GM19452 (cell line): ENCODE measurements around the gene TFDP3.

Source experiments
- ATAC-seq: cut with Tn5 transposase; IDR thresholded peaks from one replicate; pipeline ENCODE4 v1.9.1; 2021; ENCODE audit not compliant: unreplicated experiment

Gene TFDP3

GRCh38 chrX:133188631-133189030, 29.5 kb downstream of the TFDP3 start:
- ATAC-seq, result no peak

- ATAC-seq, result no peak
These were observed 32.2 kb downstream of the TFDP3 start for GRCh38 chrX:133185938-133186337.

- no peak for ATAC-seq
These were observed 33.0 kb downstream of the TFDP3 start for GRCh38 chrX:133185119-133185518.

DNA sequence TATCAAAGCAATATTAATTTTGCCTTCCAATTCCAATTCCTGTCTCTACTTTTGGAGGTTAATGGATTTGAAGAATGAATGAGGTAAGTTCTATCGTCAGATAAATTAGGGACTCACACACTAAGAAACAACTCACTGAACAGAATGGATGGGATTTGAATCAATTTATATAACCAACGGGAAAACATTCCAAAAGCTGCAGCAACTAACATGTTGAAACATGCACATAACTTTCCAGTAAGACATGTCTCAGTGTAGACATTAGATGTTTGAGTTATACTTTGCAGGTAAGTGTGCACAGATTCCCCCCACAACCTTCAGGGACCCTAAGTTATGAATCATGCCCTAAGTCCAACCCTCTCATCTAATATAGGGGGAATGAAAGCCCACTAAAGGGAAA, 34.3 kb downstream of the TFDP3 start:
- no peak for ATAC-seq

- no peak for ATAC-seq
These were observed 38.7 kb downstream of the TFDP3 start for GRCh38 chrX:133179500-133179899.

DNA sequence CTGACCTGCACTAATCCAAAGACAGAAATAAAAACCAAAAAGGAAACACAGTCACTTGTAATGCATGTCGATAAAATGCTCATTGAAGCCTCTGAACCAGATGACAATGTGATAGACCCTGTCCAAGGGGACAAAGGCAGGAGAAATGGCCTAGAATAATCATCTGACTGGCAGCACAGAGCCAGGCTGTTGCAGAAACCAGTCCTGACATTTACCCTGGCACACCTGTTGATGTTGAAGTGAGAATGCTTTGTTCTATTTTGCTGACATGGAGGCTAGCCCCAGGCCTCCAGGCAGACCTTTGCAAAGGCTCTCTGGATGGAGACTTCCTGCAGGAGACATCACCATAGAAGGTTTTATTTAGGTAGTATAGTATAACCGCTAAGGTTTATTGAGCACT, 41.0 kb downstream of the TFDP3 start:
- ATAC-seq, result no peak

GRCh38 chrX:133175605-133176004, 42.5 kb downstream of the TFDP3 start:
- no peak for ATAC-seq

DNA sequence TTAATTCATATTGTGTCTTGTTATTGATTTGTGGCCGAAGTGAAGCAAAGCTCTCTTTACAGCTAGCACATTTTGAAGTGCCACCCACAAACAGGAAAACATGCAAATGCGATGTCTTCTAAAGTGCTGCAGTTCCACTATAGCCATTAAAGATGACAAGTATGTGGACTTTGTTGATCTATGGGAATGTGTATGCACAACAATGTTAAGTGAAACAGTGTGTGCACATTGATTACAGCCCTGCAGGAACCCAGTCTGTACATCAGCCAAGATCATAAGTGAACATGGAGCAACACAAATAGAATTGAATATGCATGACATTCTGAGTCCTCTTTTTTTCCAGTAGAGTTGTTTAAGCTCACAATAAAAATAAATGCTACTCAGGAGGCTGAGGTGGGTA, 43.0 kb downstream of the TFDP3 start:
- no peak for ATAC-seq

- ATAC-seq, result no peak
These were observed 46.0 kb downstream of the TFDP3 start for GRCh38 chrX:133171962-133172708.
